Epithelial cell of proximal tubule (primary cell): ENCODE results near the gene PTCH1. TPM values are rescaled to one million over a fixed set of nuclear protein-coding genes. Genes with fewer than 3 reads are reported as not detected.
A peak's percentile ranks its signal among the peaks of the same experiment; 100 is the strongest.

ENCODE experiments used
- DNase-seq: peaks from one replicate; pipeline ENCODE4 v3.0.0-alpha.2; 2011; ENCODE audit warnings: low read depth
- H3K4me3 ChIP-seq: 2 replicates; pipeline ENCODE4 v1.5.1; 2011; ENCODE audit warnings: low read depth, mild to moderate bottlenecking, low read length
- CTCF ChIP-seq: conservative IDR thresholded peaks from 2 replicates; pipeline ENCODE4 v1.5.1; 2012; ENCODE audit warnings: low read depth, mild to moderate bottlenecking, low read length
- total RNA-seq: library from RNA; depleted of rRNA; stranded (reverse); fragments of >200 nt; gene quantifications from 2 replicates; pipeline ENCODE4 v1.2.3, GENCODE V29; 2015

The PTCH1 gene
- total RNA-seq, 1 donor from 2014 or later = 3.5 TPM

GRCh38 chr9:95522871-95523370, 6.2 kb upstream of the PTCH1 start:
- DNase-seq = no peak
- no peak overlapping the region for H3K4me3 ChIP-seq
- no peak for TF ChIP-seq CTCF

GRCh38 chr9:95521699-95522098, 4.9 kb upstream of the PTCH1 start:
- DNase-seq = no peak
- H3K4me3 ChIP-seq = no peak overlapping the region
- no peak for TF ChIP-seq CTCF

- no peak for DNase-seq
- peak overlapping the region; percentile 64 for H3K4me3 ChIP-seq
- TF ChIP-seq CTCF = no peak
Measured at GRCh38 chr9:95517559-95518425, 1.0 kb upstream of the PTCH1 start.

GRCh38 chr9:95516221-95516733, 494 bp downstream of the PTCH1 start:
- DNase-seq = no peak
- no peak for TF ChIP-seq CTCF
- H3K4me3 ChIP-seq = peak overlapping the region; percentile 64

GRCh38 chr9:95515272-95516113, 1.3 kb downstream of the PTCH1 start:
- no peak for TF ChIP-seq CTCF
- peak overlapping the region; percentile 49 for H3K4me3 ChIP-seq
- DNase-seq = no peak

GRCh38 chr9:95514342-95514741, 2.4 kb downstream of the PTCH1 start:
- DNase-seq = no peak
- H3K4me3 ChIP-seq = no peak overlapping the region
- no peak for TF ChIP-seq CTCF
